SK-N-SH (cell line): ENCODE results near the gene CINP. TPM values are rescaled to one million over a fixed set of nuclear protein-coding genes. Genes with fewer than 3 reads are reported as not detected.

ENCODE experiments used
- CTCF ChIA-PET: fragments of 300-600, 350-600 bp; formaldehyde crosslinking; extraction: SDS; loops from one replicate; lab custom pipeline; 2021; lab: Yijun Ruan, JAX
- POLR2A ChIA-PET: fragments of 350-600 bp; sonication (Branson Sonifier 250); formaldehyde crosslinking; extraction: SDS; loops from one replicate; lab custom pipeline; 2020; ENCODE audit warnings: antibody characterized with exemption, inconsistent platforms; lab: Yijun Ruan, JAX
- DNase-seq: peaks from one replicate; pipeline ENCODE4 v3.0.0; 2012
- H2AFZ ChIP-seq: fragments of 200-600 bp; sonication (generic); 2 replicates; pipeline ENCODE4 v1.8.1; 2016; ENCODE audit warnings: antibody characterized with exemption, mild to moderate bottlenecking, low read depth
- H3F3A ChIP-seq: fragments of 200-600 bp; sonication (generic); replicated peaks from 2 replicates; pipeline ENCODE3; 2016; ENCODE audit warnings: antibody characterized with exemption, mild to moderate bottlenecking; ENCODE audit not compliant: insufficient read depth
- H3K27ac ChIP-seq, 2 experiments: fragments of 200-500 bp in 1 of 2; fragments of 200-600 bp in 1 of 2; sonication (Bioruptor generic) in 1 of 2; sonication (generic), shearing (Covaris generic) in 1 of 2; 2 replicates each; pipeline versions ENCODE4 v1.5.1 to v1.6.1; 2014 to 2016; ENCODE audit warnings: low read depth in 2 of 2, inconsistent platforms in 1 of 2, low read length in 1 of 2, mild to moderate bottlenecking in 1 of 2, mixed read lengths in 1 of 2
- H3K27me3 ChIP-seq: fragments of 200-600 bp; sonication (generic), shearing (Covaris generic); 2 replicates; pipeline ENCODE4 v1.6.1; 2016; ENCODE audit warnings: mixed run types; ENCODE audit not compliant: insufficient read depth
- H3K36me3 ChIP-seq, 2 experiments: fragments of 200-500 bp in 1 of 2; fragments of 200-600 bp in 1 of 2; sonication (Bioruptor generic) in 1 of 2; sonication (generic) in 1 of 2; replicated peaks in 1 of 2; 2 replicates each; pipeline versions ENCODE3 to v1.5.1; 2014 to 2016; ENCODE audit warnings: low read length in 1 of 2, mild to moderate bottlenecking in 1 of 2; ENCODE audit not compliant: insufficient read depth in 2 of 2, control insufficient read depth in 1 of 2
- H3K4me1 ChIP-seq, 2 experiments: fragments of 200-500 bp in 1 of 2; fragments of 200-600 bp in 1 of 2; sonication (Bioruptor generic) in 1 of 2; sonication (generic), shearing (Covaris generic) in 1 of 2; 2 replicates each; pipeline versions ENCODE4 v1.5.1 to v1.6.1; 2014 to 2016; ENCODE audit warnings: low read depth in 1 of 2, low read length in 1 of 2, mixed run types in 1 of 2; ENCODE audit not compliant: insufficient read depth in 2 of 2, control insufficient read depth in 1 of 2
- H3K4me2 ChIP-seq: fragments of 200-600 bp; sonication (generic), shearing (Covaris generic); 2 replicates; pipeline ENCODE4 v1.6.1; 2017; ENCODE audit warnings: mixed run types
- H3K4me3 ChIP-seq, 2 experiments: fragments of 200-500 bp in 1 of 2; fragments of 200-600 bp in 1 of 2; sonication (Bioruptor generic) in 1 of 2; sonication (generic), shearing (Covaris generic) in 1 of 2; 2 replicates each; pipeline versions ENCODE4 v1.5.1 to v1.8.1; 2014 to 2016; ENCODE audit warnings: low read depth in 2 of 2, inconsistent platforms in 1 of 2, low read length in 1 of 2, mild to moderate bottlenecking in 1 of 2, mixed read lengths in 1 of 2, moderate library complexity in 1 of 2
- H3K79me2 ChIP-seq: fragments of 200-600 bp; sonication (generic); 2 replicates; pipeline ENCODE4 v1.8.1; 2017; ENCODE audit warnings: mild to moderate bottlenecking; ENCODE audit not compliant: insufficient read depth
- H3K9ac ChIP-seq: fragments of 200-600 bp; sonication (generic); 2 replicates; pipeline ENCODE4 v1.6.1; 2017; ENCODE audit warnings: mixed run types
- H3K9me2 ChIP-seq: fragments of 200-600 bp; sonication (generic); 2 replicates; pipeline ENCODE4 v1.6.1; 2017; ENCODE audit warnings: mixed run types
- H3K9me3 ChIP-seq: fragments of 200-600 bp; sonication (generic); 2 replicates; pipeline ENCODE4 v1.6.1; 2017; ENCODE audit warnings: mixed run types, mild to moderate bottlenecking, moderate library complexity
- H4K20me1 ChIP-seq: fragments of 200-600 bp; sonication (generic); 2 replicates; pipeline ENCODE4 v1.6.1; 2017; ENCODE audit warnings: mild to moderate bottlenecking, mixed run types; ENCODE audit not compliant: insufficient read depth
- FOXJ3 ChIP-seq: sonication (generic); formaldehyde crosslinking; IDR thresholded peaks from 2 replicates; pipeline ENCODE4 v1.5.1; 2020; ENCODE audit warnings: mild to moderate bottlenecking, missing genetic modification reagents
- GATA2 ChIP-seq: sonication (generic); formaldehyde crosslinking; IDR thresholded peaks from 2 replicates; pipeline ENCODE4 v1.5.0; 2020; ENCODE audit warnings: mild to moderate bottlenecking, missing genetic modification reagents
- JUND ChIP-seq: IDR thresholded peaks from 2 replicates; pipeline ENCODE4 v1.4.0; 2012
- NFIC ChIP-seq: IDR thresholded peaks from 2 replicates; pipeline ENCODE4 v1.4.0; 2012; ENCODE audit warnings: borderline replicate concordance
- POLR2AphosphoS5 ChIP-seq: IDR thresholded peaks from 2 replicates; pipeline ENCODE4 v1.6.1; 2012; ENCODE audit warnings: low read depth, low read length
- RAD21 ChIP-seq: IDR thresholded peaks from 2 replicates; pipeline ENCODE4 v1.6.1; 2012; ENCODE audit warnings: mild to moderate bottlenecking, low read length
- RFX5 ChIP-seq: IDR thresholded peaks from 2 replicates; pipeline ENCODE4 v1.6.1; 2012; ENCODE audit warnings: mild to moderate bottlenecking, improper control_type of control experiment, low read length
- SMC3 ChIP-seq: IDR thresholded peaks from 2 replicates; pipeline ENCODE4 v1.6.1; 2012; ENCODE audit warnings: low read depth, low read length, improper control_type of control experiment
- WGBS: methylation state at CpG from one replicate; pipeline ENCODE4 v1.1.6; 2017; ENCODE audit warnings: low lambda C conversion rate; 5-methylcytosine and 5-hydroxymethylcytosine counted together
- polyA plus RNA-seq, 3 experiments: library from polyadenylated mRNA; depleted of rRNA; stranded (reverse); fragments of >200 nt; gene quantifications; 2 replicates each; pipeline ENCODE4 v1.2.3, GENCODE V29; 2012
- TF ChIP-seq, protein P1 (sequence below): IDR thresholded peaks from 2 replicates; pipeline ENCODE4 v1.4.0; 2012; ENCODE audit warnings: low read depth
- TF ChIP-seq, protein P2 (sequence below): fragments of 200-600 bp; sonication (generic); IDR thresholded peaks from 2 replicates; pipeline ENCODE4 v1.6.1; 2017; ENCODE audit warnings: antibody characterized with exemption, mild to moderate bottlenecking, moderate library complexity
- TF ChIP-seq, protein P3 (sequence below): IDR thresholded peaks from 2 replicates; pipeline ENCODE4 v1.4.0; 2012; ENCODE audit warnings: low read depth, borderline replicate concordance

Gene CINP
- polyA plus RNA-seq, 1 of the 3 experiments (the other 2 are of a cell fraction), result 50.4 TPM

DNA sequence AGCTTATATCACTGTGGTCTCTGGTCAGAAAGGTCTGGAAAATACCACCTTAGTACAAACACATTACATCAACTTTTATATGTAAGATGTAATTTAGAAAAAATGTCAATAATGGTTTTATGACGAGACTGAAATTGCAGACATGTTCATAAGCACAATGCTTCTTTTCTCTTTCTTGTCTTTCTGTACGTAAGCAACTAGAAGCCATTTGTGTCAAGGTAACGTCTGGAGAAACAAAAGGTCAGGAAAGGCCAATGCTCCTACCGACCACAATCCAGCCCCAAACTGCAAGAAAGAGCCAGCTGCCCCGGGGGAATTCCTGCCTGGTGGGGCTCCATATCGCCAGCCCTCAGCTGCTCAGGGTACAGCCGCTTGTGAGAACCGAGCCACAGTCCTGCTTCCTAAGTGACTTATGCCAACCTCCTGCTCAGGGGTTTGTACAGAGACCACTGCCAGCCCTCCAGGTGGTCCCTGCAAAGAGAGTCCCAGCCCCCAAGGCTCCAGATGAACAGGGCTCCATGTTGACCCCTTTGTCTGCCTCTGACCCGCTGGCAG lies 36.8 kb downstream of the CINP start (continued):
- no peak for TF ChIP-seq RFX5

GRCh38 chr14:102323102-102323501 lies 39.6 kb downstream of the CINP start:
- Histone ChIP-seq H3K79me2 (peaks cover 18% of the 10 kb centered on the region), H3K9me2 (no peaks in the 10 kb centered on the region), H3K27ac (no peak overlapping the region; a peak in 1 of 4 replicates), H2AFZ (no peak overlapping the region), H3K4me3 (no peak overlapping the region), H4K20me1 (no peaks in the 10 kb centered on the region), H3K4me2 (no peak overlapping the region), H3K27me3 (no peaks in the 10 kb centered on the region), H3F3A (peaks cover 7% of the 10 kb centered on the region), H3K9me3 (no peaks in the 10 kb centered on the region), H3K4me1 (peaks cover 0 to 18% of the 10 kb centered on the region in 2 experiments; a peak in 2 of 4 replicates), H3K9ac (no peak overlapping the region), H3K36me3 (peaks cover 7 to 11% of the 10 kb centered on the region in 2 experiments)
- ChIA-PET CTCF (interaction anchor here (0.6 to 1.4 kb wide), 4 partner anchors 9 to 168 kb away, joined by 3 to 4 read pairs (median 3); no protein-coding TSS in a partner anchor), POLR2A (no interaction called here)
- WGBS, result 53% methylated on average over 8 of the region's 8 CpGs
- peak; percentile 70 for DNase-seq
- peak; percentile 58 for TF ChIP-seq RAD21
- TF ChIP-seq, protein P1, sequence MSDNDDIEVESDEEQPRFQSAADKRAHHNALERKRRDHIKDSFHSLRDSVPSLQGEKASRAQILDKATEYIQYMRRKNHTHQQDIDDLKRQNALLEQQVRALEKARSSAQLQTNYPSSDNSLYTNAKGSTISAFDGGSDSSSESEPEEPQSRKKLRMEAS, result no peak
- TF ChIP-seq FOXJ3, result no peak
- TF ChIP-seq NFIC, result peak; percentile 46; the same call in 1 of the 2 replicates
- TF ChIP-seq, protein P2, sequence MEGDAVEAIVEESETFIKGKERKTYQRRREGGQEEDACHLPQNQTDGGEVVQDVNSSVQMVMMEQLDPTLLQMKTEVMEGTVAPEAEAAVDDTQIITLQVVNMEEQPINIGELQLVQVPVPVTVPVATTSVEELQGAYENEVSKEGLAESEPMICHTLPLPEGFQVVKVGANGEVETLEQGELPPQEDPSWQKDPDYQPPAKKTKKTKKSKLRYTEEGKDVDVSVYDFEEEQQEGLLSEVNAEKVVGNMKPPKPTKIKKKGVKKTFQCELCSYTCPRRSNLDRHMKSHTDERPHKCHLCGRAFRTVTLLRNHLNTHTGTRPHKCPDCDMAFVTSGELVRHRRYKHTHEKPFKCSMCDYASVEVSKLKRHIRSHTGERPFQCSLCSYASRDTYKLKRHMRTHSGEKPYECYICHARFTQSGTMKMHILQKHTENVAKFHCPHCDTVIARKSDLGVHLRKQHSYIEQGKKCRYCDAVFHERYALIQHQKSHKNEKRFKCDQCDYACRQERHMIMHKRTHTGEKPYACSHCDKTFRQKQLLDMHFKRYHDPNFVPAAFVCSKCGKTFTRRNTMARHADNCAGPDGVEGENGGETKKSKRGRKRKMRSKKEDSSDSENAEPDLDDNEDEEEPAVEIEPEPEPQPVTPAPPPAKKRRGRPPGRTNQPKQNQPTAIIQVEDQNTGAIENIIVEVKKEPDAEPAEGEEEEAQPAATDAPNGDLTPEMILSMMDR, result peak; percentile 68
- TF ChIP-seq SMC3, result peak; percentile 40; the same call in 1 of the 2 replicates

- DNase-seq, result no peak
- no peak overlapping the region for H3K27ac ChIP-seq
- no peak overlapping the region for H3K9ac ChIP-seq
- no peak overlapping the region for H2AFZ ChIP-seq
- H3K79me2 ChIP-seq, result peaks cover 18% of the 10 kb centered on the region
- H3K9me2 ChIP-seq, result no peaks in the 10 kb centered on the region
- H3K36me3 ChIP-seq, result peaks cover 7 to 11% of the 10 kb centered on the region in 2 experiments
- H4K20me1 ChIP-seq, result no peaks in the 10 kb centered on the region
- no peak overlapping the region for H3K4me2 ChIP-seq
- no peak overlapping the region for H3K4me3 ChIP-seq
- no peaks in the 10 kb centered on the region for H3K9me3 ChIP-seq
- CTCF ChIA-PET, result interaction anchor here (0.8 to 1.6 kb wide), 3 partner anchors 8 to 259 kb away, joined by 3 to 5 read pairs (median 3); no protein-coding TSS in a partner anchor
- TF ChIP-seq JUND, result no peak
- TF ChIP-seq GATA2 (CRISPR knock-in tag), result no peak
- TF ChIP-seq, protein P3, sequence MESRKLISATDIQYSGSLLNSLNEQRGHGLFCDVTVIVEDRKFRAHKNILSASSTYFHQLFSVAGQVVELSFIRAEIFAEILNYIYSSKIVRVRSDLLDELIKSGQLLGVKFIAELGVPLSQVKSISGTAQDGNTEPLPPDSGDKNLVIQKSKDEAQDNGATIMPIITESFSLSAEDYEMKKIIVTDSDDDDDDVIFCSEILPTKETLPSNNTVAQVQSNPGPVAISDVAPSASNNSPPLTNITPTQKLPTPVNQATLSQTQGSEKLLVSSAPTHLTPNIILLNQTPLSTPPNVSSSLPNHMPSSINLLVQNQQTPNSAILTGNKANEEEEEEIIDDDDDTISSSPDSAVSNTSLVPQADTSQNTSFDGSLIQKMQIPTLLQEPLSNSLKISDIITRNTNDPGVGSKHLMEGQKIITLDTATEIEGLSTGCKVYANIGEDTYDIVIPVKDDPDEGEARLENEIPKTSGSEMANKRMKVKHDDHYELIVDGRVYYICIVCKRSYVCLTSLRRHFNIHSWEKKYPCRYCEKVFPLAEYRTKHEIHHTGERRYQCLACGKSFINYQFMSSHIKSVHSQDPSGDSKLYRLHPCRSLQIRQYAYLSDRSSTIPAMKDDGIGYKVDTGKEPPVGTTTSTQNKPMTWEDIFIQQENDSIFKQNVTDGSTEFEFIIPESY, result no peak
- no peak for TF ChIP-seq POLR2AphosphoS5
- TF ChIP-seq, protein P1, result no peak
- peaks cover 13% of the 10 kb centered on the region for H3F3A ChIP-seq
- 95% methylated on average over 12 of the region's 12 CpGs for WGBS
- POLR2A ChIA-PET, result no interaction called here
- H3K27me3 ChIP-seq, result no peaks in the 10 kb centered on the region
- H3K4me1 ChIP-seq, result peaks cover 5 to 25% of the 10 kb centered on the region in 2 experiments; a peak in 2 of 4 replicates
Measured at GRCh38 chr14:102321456-102322422, 41.0 kb downstream of the CINP start.
